ENCODE measurements around the gene PLA2G4C. TPM values are rescaled to one million over a fixed set of nuclear protein-coding genes. Genes with fewer than 3 reads are reported as not detected.

The PLA2G4C gene
- total and polyA plus RNA-seq, 4 donors, result 1.1 to 5.9 (median 3.1) TPM

DNA sequence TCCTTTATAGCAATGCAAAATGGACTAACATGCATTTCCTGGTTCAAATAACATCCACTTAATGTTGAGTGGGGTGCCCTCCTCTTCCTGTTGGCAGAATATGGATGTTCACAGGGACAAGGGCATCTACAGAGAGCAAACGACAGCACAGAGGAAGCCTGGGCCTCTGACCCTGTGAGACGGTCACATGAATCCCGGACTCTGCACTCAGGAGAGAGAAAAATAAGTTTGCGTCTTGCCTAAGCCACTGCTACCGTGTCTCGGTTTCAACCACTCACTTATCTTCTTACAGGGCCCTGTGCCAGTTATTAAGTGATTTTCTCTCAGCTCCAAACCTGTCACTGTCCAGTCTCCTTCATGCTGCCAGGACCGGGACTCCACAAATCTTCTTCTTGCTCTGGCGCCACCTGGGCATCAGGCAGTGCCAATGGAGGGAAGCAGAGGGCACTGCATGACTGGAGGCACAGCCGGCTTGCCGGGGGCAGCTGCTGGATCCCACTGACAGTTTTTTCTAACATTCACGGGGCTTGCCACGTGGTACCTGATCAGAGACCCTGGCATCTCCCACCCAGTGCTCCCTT lies 47.7 kb upstream of the PLA2G4C start:
- Histone ChIP-seq H3K9ac (ENCODE audit: low read depth in 1 of 2, low read length in 2 of 2) (no peak overlapping the region), H3K9me3 (ENCODE audit: control insufficient read depth in 4 of 4, low read length in 3 of 4) (no peaks in the 10 kb centered on the region), H3K36me3 (ENCODE audit: control insufficient read depth in 4 of 4, insufficient read depth in 3 of 4, low read depth in 1 of 4, low read length in 3 of 4) (peaks cover 3 to 20% (median 7%) of the 10 kb centered on the region in 4 donors), H3K4me1 (ENCODE audit: control insufficient read depth in 4 of 4, insufficient read depth in 4 of 4, low read length in 3 of 4) (no peaks in the 10 kb centered on the region), H3K27ac (ENCODE audit: low read depth in 1 of 2, low read length in 2 of 2) (no peak overlapping the region), H3K4me3 (ENCODE audit: low read depth in 1 of 3, low read length in 3 of 3) (no peak overlapping the region), H3K27me3 (ENCODE audit: control insufficient read depth in 4 of 4, insufficient read depth in 4 of 4, low read length in 3 of 4) (no peaks in the 10 kb centered on the region)
- no peak for DNase-seq (ENCODE audit: low spot score)
- 80% methylated on average over 12 of the region's 12 CpGs for WGBS
- TF ChIP-seq EGR1 (IDR thresholded peaks at IDR 0.05; ENCODE audit: low read depth in 2 of 2) (no peak), MAX (IDR thresholded peaks at IDR 0.05) (no peak), NR2F2 (IDR thresholded peaks at IDR 0.05) (no peak), FOXA1 (IDR thresholded peaks at IDR 0.05) (no peak), YY1 (IDR thresholded peaks at IDR 0.05) (no peak), HNF4A (conservative IDR thresholded peaks at IDR 0.05) (no peak), FOXA2 (IDR thresholded peaks at IDR 0.05) (no peak), ATF3 (IDR thresholded peaks at IDR 0.05) (no peak), RAD21 (IDR thresholded peaks at IDR 0.05) (no peak), JUND (IDR thresholded peaks at IDR 0.05) (no peak), GABPA (IDR thresholded peaks at IDR 0.05 in 1 of 2, conservative IDR thresholded peaks at IDR 0.05 in 1 of 2) (no peak), SP1 (IDR thresholded peaks at IDR 0.05) (no peak), RXRA (IDR thresholded peaks at IDR 0.05) (no peak)
- TF ChIP-seq, protein P1, sequence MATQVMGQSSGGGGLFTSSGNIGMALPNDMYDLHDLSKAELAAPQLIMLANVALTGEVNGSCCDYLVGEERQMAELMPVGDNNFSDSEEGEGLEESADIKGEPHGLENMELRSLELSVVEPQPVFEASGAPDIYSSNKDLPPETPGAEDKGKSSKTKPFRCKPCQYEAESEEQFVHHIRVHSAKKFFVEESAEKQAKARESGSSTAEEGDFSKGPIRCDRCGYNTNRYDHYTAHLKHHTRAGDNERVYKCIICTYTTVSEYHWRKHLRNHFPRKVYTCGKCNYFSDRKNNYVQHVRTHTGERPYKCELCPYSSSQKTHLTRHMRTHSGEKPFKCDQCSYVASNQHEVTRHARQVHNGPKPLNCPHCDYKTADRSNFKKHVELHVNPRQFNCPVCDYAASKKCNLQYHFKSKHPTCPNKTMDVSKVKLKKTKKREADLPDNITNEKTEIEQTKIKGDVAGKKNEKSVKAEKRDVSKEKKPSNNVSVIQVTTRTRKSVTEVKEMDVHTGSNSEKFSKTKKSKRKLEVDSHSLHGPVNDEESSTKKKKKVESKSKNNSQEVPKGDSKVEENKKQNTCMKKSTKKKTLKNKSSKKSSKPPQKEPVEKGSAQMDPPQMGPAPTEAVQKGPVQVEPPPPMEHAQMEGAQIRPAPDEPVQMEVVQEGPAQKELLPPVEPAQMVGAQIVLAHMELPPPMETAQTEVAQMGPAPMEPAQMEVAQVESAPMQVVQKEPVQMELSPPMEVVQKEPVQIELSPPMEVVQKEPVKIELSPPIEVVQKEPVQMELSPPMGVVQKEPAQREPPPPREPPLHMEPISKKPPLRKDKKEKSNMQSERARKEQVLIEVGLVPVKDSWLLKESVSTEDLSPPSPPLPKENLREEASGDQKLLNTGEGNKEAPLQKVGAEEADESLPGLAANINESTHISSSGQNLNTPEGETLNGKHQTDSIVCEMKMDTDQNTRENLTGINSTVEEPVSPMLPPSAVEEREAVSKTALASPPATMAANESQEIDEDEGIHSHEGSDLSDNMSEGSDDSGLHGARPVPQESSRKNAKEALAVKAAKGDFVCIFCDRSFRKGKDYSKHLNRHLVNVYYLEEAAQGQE (IDR thresholded peaks at IDR 0.05), result no peak
- TF ChIP-seq, protein P2, sequence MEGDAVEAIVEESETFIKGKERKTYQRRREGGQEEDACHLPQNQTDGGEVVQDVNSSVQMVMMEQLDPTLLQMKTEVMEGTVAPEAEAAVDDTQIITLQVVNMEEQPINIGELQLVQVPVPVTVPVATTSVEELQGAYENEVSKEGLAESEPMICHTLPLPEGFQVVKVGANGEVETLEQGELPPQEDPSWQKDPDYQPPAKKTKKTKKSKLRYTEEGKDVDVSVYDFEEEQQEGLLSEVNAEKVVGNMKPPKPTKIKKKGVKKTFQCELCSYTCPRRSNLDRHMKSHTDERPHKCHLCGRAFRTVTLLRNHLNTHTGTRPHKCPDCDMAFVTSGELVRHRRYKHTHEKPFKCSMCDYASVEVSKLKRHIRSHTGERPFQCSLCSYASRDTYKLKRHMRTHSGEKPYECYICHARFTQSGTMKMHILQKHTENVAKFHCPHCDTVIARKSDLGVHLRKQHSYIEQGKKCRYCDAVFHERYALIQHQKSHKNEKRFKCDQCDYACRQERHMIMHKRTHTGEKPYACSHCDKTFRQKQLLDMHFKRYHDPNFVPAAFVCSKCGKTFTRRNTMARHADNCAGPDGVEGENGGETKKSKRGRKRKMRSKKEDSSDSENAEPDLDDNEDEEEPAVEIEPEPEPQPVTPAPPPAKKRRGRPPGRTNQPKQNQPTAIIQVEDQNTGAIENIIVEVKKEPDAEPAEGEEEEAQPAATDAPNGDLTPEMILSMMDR (IDR thresholded peaks at IDR 0.05; ENCODE audit: low read depth, low read length, missing input control), result no peak

DNA sequence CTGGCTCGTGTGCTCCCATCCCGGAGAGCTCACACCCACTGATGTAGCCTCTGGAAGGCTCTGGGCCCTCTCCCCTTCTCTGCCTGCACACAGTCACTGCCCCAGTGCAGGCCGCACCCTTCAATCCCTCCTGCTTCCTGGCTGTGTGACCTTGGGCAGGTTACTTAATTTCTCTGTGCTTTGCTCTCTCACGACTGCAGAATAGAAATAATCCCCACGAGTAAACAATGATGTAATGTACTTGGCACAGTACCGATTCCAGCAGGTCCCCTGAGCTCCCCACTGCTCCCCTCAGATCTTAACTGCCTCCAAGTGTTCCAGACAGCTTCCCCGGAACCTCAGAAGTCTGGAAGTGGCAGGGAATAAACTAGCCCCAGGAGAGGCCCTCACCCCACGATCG lies 43.4 kb upstream of the PLA2G4C start:
- H3K9ac ChIP-seq (ENCODE audit: low read depth in 1 of 2, low read length in 2 of 2), result no peak overlapping the region
- no peak overlapping the region for H3K27ac ChIP-seq (ENCODE audit: low read depth in 1 of 2, low read length in 2 of 2)
- TF ChIP-seq EGR1 (IDR thresholded peaks at IDR 0.05; ENCODE audit: low read depth in 2 of 2) (no peak), FOXA2 (IDR thresholded peaks at IDR 0.05) (no peak), SP1 (IDR thresholded peaks at IDR 0.05) (no peak), HNF4A (conservative IDR thresholded peaks at IDR 0.05) (no peak), ZBTB33 (IDR thresholded peaks at IDR 0.05) (no peak)
- TF ChIP-seq, protein P1 (IDR thresholded peaks at IDR 0.05), result no peak
- 62% methylated on average over 9 of the region's 9 CpGs for whole genome bisulfite sequencing
- H3K27me3 ChIP-seq (ENCODE audit: control insufficient read depth in 4 of 4, insufficient read depth in 4 of 4, low read length in 3 of 4), result no peaks in the 10 kb centered on the region
- peaks cover 0 to 13% (median 2%) of the 10 kb centered on the region in 4 donors for H3K36me3 ChIP-seq (ENCODE audit: control insufficient read depth in 4 of 4, insufficient read depth in 3 of 4, low read depth in 1 of 4, low read length in 3 of 4)
- DNase-seq (ENCODE audit: low spot score), result no peak
- no peak overlapping the region for H3K4me3 ChIP-seq (ENCODE audit: low read depth in 1 of 3, low read length in 3 of 3)
- H3K9me3 ChIP-seq (ENCODE audit: control insufficient read depth in 4 of 4, low read length in 3 of 4), result no peaks in the 10 kb centered on the region
- peaks cover under 1 to 16% (median 13%) of the 10 kb centered on the region in 4 donors for H3K4me1 ChIP-seq (ENCODE audit: control insufficient read depth in 4 of 4, insufficient read depth in 4 of 4, low read length in 3 of 4)

Measured in liver (tissue), 9 donors.